DOHH2 (cell line): ENCODE measurements around the gene ARMH2.

Source experiments
- H3F3A ChIP-seq: fragments of 200-600 bp; sonication (generic), shearing (Covaris generic); 2 replicates; pipeline ENCODE4 v1.6.0; 2016; ENCODE audit warnings: antibody characterized with exemption, mild to moderate bottlenecking; ENCODE audit not compliant: control insufficient read depth, insufficient read depth
- H3K27ac ChIP-seq: fragments of 200-600 bp; sonication (generic); 2 replicates; pipeline ENCODE4 v1.5.1; 2014; ENCODE audit warnings: low read depth, mild to moderate bottlenecking, low read length, moderate library complexity
- H3K27me3 ChIP-seq: fragments of 200-600 bp; sonication (generic); 2 replicates; pipeline ENCODE4 v1.6.1; 2014; ENCODE audit warnings: mild to moderate bottlenecking, low read length, mixed read lengths; ENCODE audit not compliant: control insufficient read depth
- H3K36me3 ChIP-seq: fragments of 200-600 bp; sonication (generic); 2 replicates; pipeline ENCODE4 v1.6.1; 2014; ENCODE audit warnings: mild to moderate bottlenecking, low read length, moderate library complexity, mixed read lengths; ENCODE audit not compliant: control insufficient read depth
- H3K4me1 ChIP-seq: fragments of 200-600 bp; sonication (generic); 2 replicates; pipeline ENCODE4 v1.6.1; 2014; ENCODE audit warnings: mild to moderate bottlenecking, low read length, mixed read lengths; ENCODE audit not compliant: control insufficient read depth
- H3K4me2 ChIP-seq: fragments of 200-600 bp; sonication (generic); 2 replicates; pipeline ENCODE4 v1.6.0; 2014; ENCODE audit warnings: mild to moderate bottlenecking, low read length, moderate library complexity
- H3K4me3 ChIP-seq: fragments of 200-600 bp; sonication (generic); 2 replicates; pipeline ENCODE4 v1.5.1; 2014; ENCODE audit warnings: mild to moderate bottlenecking, low read length, mixed read lengths
- H3K79me2 ChIP-seq: fragments of 200-600 bp; sonication (generic); 2 replicates; pipeline ENCODE4 v1.6.1; 2014; ENCODE audit warnings: mild to moderate bottlenecking, low read length, mixed read lengths; ENCODE audit not compliant: control insufficient read depth
- H3K9me2 ChIP-seq: fragments of 200-600 bp; sonication (generic); replicated peaks from 2 replicates; pipeline ENCODE4 v1.6.1; 2014; ENCODE audit warnings: mild to moderate bottlenecking, low read length, mixed read lengths; ENCODE audit not compliant: control insufficient read depth
- H3K9me3 ChIP-seq: fragments of 200-600 bp; sonication (generic); 2 replicates; pipeline ENCODE4 v1.6.1; 2014; ENCODE audit warnings: antibody characterized with exemption, low read length, mixed read lengths; ENCODE audit not compliant: control insufficient read depth, insufficient read depth
- H4K20me1 ChIP-seq: fragments of 200-600 bp; sonication (generic); 2 replicates; pipeline ENCODE4 v1.6.0; 2014; ENCODE audit warnings: low read depth, mild to moderate bottlenecking, antibody characterized with exemption, low read length, moderate library complexity; ENCODE audit not compliant: control insufficient read depth, insufficient read depth
- CTCF ChIP-seq: fragments of 200-600 bp; sonication (generic); IDR thresholded peaks from one replicate; pipeline ENCODE4 v1.5.1; 2014; ENCODE audit warnings: antibody characterized with exemption, mild to moderate bottlenecking, low read depth, low read length; ENCODE audit not compliant: poor library complexity, severe bottlenecking
- EZH2phosphoT487 ChIP-seq: fragments of 200-600 bp; sonication (generic); IDR thresholded peaks from 2 replicates; pipeline ENCODE4 v1.6.1; 2017; ENCODE audit warnings: borderline replicate concordance, mild to moderate bottlenecking, antibody characterized with exemption, low read length, moderate library complexity, mixed read lengths

The ARMH2 gene

GRCh38 chr6:24829657-24830056, 30.9 kb upstream of the ARMH2 start:
- no peaks in the 10 kb centered on the region for H3K79me2 ChIP-seq
- H3K9me3 ChIP-seq = no peaks in the 10 kb centered on the region
- H3K27ac ChIP-seq = no peak overlapping the region
- H3K9me2 ChIP-seq = no peaks in the 10 kb centered on the region
- TF ChIP-seq CTCF = no peak
- no peak for TF ChIP-seq EZH2phosphoT487
- H3K4me2 ChIP-seq = no peak overlapping the region
- H3K27me3 ChIP-seq = no peaks in the 10 kb centered on the region
- 0 out of 2 replicates have a peak, but pooled peaks cover 2% of the 10 kb centered on the region for H3F3A ChIP-seq
- no peaks in the 10 kb centered on the region for H3K4me1 ChIP-seq
- peaks cover 76% of the 10 kb centered on the region for H3K36me3 ChIP-seq
- H3K4me3 ChIP-seq = no peak overlapping the region
- no peaks in the 10 kb centered on the region for H4K20me1 ChIP-seq

DNA sequence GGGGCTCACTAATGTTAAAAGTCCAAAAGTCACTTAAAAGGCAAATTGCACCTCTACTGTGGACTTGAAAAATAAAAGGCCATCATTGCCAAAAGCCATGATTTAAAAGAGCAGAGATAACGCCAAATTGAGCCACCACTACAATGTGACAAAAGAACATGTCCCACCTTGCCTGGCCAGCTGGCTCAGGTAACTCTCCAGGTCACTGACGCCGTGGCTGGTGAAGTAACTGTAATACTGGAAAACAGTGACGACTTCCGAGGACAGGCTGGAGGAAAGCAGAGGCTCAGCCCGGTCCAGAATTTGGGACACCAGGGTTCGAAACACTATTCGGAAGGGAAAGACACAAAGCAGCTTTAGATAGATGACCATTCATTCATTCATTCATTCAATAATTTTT, 29.3 kb upstream of the ARMH2 start:
- Histone ChIP-seq H3K9me3 (no peaks in the 10 kb centered on the region), H3K27me3 (no peaks in the 10 kb centered on the region), H3F3A (0 out of 2 replicates have a peak, but pooled peaks cover 2% of the 10 kb centered on the region), H3K4me3 (no peak overlapping the region), H3K27ac (no peak overlapping the region), H3K9me2 (no peaks in the 10 kb centered on the region), H3K4me2 (no peak overlapping the region), H4K20me1 (no peaks in the 10 kb centered on the region), H3K79me2 (no peaks in the 10 kb centered on the region), H3K36me3 (peaks cover 78% of the 10 kb centered on the region), H3K4me1 (no peaks in the 10 kb centered on the region)
- no peak for TF ChIP-seq EZH2phosphoT487
- TF ChIP-seq CTCF = no peak

GRCh38 chr6:24827162-24827561, 28.4 kb upstream of the ARMH2 start:
- Histone ChIP-seq H3K27ac (no peak overlapping the region), H3K27me3 (no peaks in the 10 kb centered on the region), H3K4me3 (no peak overlapping the region), H3K9me3 (no peaks in the 10 kb centered on the region), H3F3A (0 out of 2 replicates have a peak, but pooled peaks cover 2% of the 10 kb centered on the region), H3K79me2 (no peaks in the 10 kb centered on the region), H3K9me2 (no peaks in the 10 kb centered on the region), H3K36me3 (peaks cover 77% of the 10 kb centered on the region), H3K4me2 (no peak overlapping the region), H4K20me1 (no peaks in the 10 kb centered on the region), H3K4me1 (no peaks in the 10 kb centered on the region)
- no peak for TF ChIP-seq CTCF
- TF ChIP-seq EZH2phosphoT487 = no peak

DNA sequence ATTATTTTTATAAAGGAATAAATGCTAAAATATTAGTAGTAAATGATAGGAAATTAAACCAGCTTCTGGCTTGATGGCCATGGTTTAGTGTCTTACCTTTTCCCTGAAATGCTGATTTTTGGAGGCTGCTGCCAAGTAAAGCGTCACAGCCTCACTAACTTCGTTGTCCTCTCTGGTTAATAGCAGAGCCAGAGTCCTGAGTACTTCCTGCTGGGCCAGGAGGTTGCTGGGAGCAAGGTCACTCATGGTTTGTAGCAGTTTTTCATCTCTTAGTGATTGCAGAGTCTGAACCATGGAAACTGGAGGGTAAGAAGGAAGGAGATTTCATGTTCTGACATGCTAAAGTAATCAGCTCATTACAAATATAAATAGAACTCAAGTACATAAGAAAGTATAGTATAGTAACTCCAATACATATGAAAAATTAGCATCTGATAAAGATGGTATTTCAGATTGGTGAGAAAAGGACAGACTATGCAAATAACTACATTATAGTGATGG, 26.5 kb upstream of the ARMH2 start:
- TF ChIP-seq EZH2phosphoT487 (no peak), CTCF (no peak)
- Histone ChIP-seq H3K9me2 (no peaks in the 10 kb centered on the region), H3K4me2 (no peak overlapping the region), H3F3A (0 out of 2 replicates have a peak, but pooled peaks cover 2% of the 10 kb centered on the region), H3K27me3 (no peaks in the 10 kb centered on the region), H3K4me1 (no peaks in the 10 kb centered on the region), H3K36me3 (peaks cover 70% of the 10 kb centered on the region), H3K4me3 (no peak overlapping the region), H3K27ac (no peak overlapping the region), H4K20me1 (no peaks in the 10 kb centered on the region), H3K79me2 (no peaks in the 10 kb centered on the region), H3K9me3 (no peaks in the 10 kb centered on the region)
